HCT116 (cell line): ENCODE results near the gene TMEM247. TPM values are rescaled to one million over a fixed set of nuclear protein-coding genes. Genes with fewer than 3 reads are reported as not detected.

Experiments used
- ATAC-seq: fragments of 200-7000 bp; cut with Tn5 transposase; 2 replicates; pipeline ENCODE4 v1.9.1; 2020; ENCODE audit warnings: mild to moderate bottlenecking, moderate library complexity
- BruUV-seq: library from RNA; stranded (reverse); fragments of 400-500 nt; replicated peaks from 2 replicates; lab custom pipeline; 2021; lab: Mats Ljungman, UMichigan
- CTCF ChIA-PET: fragments of 300-600 bp; sonication (Branson Sonifier 250); formaldehyde crosslinking; loops from one replicate; lab custom pipeline; 2021; ENCODE audit warnings: antibody characterized with exemption; lab: Charles Lee
- POLR2A ChIA-PET: fragments of 300-600, 350-600 bp; sonication (Branson Sonifier 250); formaldehyde crosslinking; loops from one replicate; lab custom pipeline; 2021; ENCODE audit warnings: antibody characterized with exemption; lab: Charles Lee
- RAD21 ChIA-PET, 2 experiments: fragments of 300-600 bp; sonication (Branson Sonifier 250); formaldehyde crosslinking; loops; one replicate each; lab custom pipeline; 2023; ENCODE audit warnings: low total read pairs in 2 of 2; ENCODE audit not compliant: uncharacterized antibody in 2 of 2, unreplicated experiment in 2 of 2, low non-redundant PET in 1 of 2; lab: Charles Lee
- DNase-seq: peaks from one replicate; pipeline ENCODE4 v3.0.0-alpha.2; 2010; ENCODE audit warnings: low read depth, low spot score
- H2AFZ ChIP-seq: fragments of 200-600 bp; shearing (Covaris generic), sonication (generic); 2 replicates; pipeline ENCODE4 v1.6.1; 2017; ENCODE audit warnings: low read depth, mixed run types, mixed read lengths, antibody characterized with exemption, low read length; ENCODE audit not compliant: poor library complexity, severe bottlenecking
- H3K27ac ChIP-seq: 2 replicates; pipeline ENCODE4 v1.5.1; 2012; ENCODE audit warnings: low read depth, low read length
- H3K27me3 ChIP-seq: fragments of 200-600 bp; sonication (generic); 2 replicates; pipeline ENCODE4 v1.6.1; 2016; ENCODE audit warnings: mixed run types, low read length, mixed read lengths; ENCODE audit not compliant: insufficient read depth
- H3K36me3 ChIP-seq, 2 experiments: fragments of 200-500 bp in 1 of 2; fragments of 200-600 bp in 1 of 2; sonication (Bioruptor generic) in 1 of 2; sonication (generic) in 1 of 2; 2 replicates each; pipeline versions ENCODE4 v1.5.1 to v1.6.1; 2014 to 2016; ENCODE audit warnings: low read length in 2 of 2, inconsistent platforms in 1 of 2, mixed read lengths in 1 of 2, mixed run types in 1 of 2; ENCODE audit not compliant: insufficient read depth in 2 of 2, control insufficient read depth in 1 of 2
- H3K4me1 ChIP-seq, 2 experiments: fragments of 200-600 bp in 1 of 2; sonication (generic) in 1 of 2; 2 replicates each; pipeline versions ENCODE4 v1.5.1 to v1.6.1; 2012 to 2017; ENCODE audit warnings: low read length in 2 of 2, inconsistent platforms in 1 of 2, mild to moderate bottlenecking in 1 of 2, mixed read lengths in 1 of 2, mixed run types in 1 of 2, moderate library complexity in 1 of 2; ENCODE audit not compliant: insufficient read depth in 2 of 2, control insufficient read depth in 1 of 2
- H3K4me2 ChIP-seq: fragments of 200-600 bp; sonication (generic); 2 replicates; pipeline ENCODE4 v1.6.1; 2017; ENCODE audit warnings: mixed run types, low read length, mixed read lengths
- H3K4me3 ChIP-seq, 2 experiments: fragments of 200-600 bp in 1 of 2; sonication (generic) in 1 of 2; replicated peaks in 1 of 2; 2 replicates each; pipeline ENCODE4 v1.5.1; 2011 to 2016; ENCODE audit warnings: low read length in 2 of 2, control low read depth in 1 of 2, low read depth in 1 of 2, mild to moderate bottlenecking in 1 of 2, mixed read lengths in 1 of 2, mixed run types in 1 of 2
- H3K79me2 ChIP-seq: fragments of 200-600 bp; sonication (generic); 2 replicates; pipeline ENCODE4 v1.6.1; 2017; ENCODE audit warnings: mild to moderate bottlenecking, mixed run types, low read length, moderate library complexity, mixed read lengths; ENCODE audit not compliant: insufficient read depth
- H3K9ac ChIP-seq: fragments of 200-600 bp; sonication (generic); 2 replicates; pipeline ENCODE4 v1.6.1; 2016; ENCODE audit warnings: low read length, mixed read lengths
- H3K9me2 ChIP-seq: fragments of 200-600 bp; sonication (generic), shearing (Covaris generic); 2 replicates; pipeline ENCODE4 v1.6.1; 2017; ENCODE audit warnings: mixed run types, mild to moderate bottlenecking, moderate library complexity; ENCODE audit not compliant: insufficient read depth
- H3K9me3 ChIP-seq, 2 experiments: fragments of 200-500 bp in 1 of 2; fragments of 200-600 bp in 1 of 2; sonication (Bioruptor generic) in 1 of 2; sonication (generic) in 1 of 2; 2 replicates each; pipeline ENCODE4 v1.6.1; 2014 to 2017; ENCODE audit warnings: low read length in 2 of 2, mixed read lengths in 2 of 2, inconsistent platforms in 1 of 2, low read depth in 1 of 2, mild to moderate bottlenecking in 1 of 2, mixed run types in 1 of 2, moderate library complexity in 1 of 2; ENCODE audit not compliant: control insufficient read depth in 1 of 2, insufficient read depth in 1 of 2
- H4K20me1 ChIP-seq: fragments of 200-600 bp; sonication (generic), shearing (Covaris generic); 2 replicates; pipeline ENCODE4 v1.6.1; 2017; ENCODE audit warnings: mixed run types, mild to moderate bottlenecking, moderate library complexity; ENCODE audit not compliant: insufficient read depth
- ATF3 ChIP-seq: IDR thresholded peaks from 2 replicates; pipeline ENCODE4 v1.6.1; 2012
- CBX3 ChIP-seq: IDR thresholded peaks from 2 replicates; pipeline ENCODE4 v1.6.1; 2012; ENCODE audit warnings: low read depth
- CTCF ChIP-seq, 3 experiments: fragments of 200-600 bp in 1 of 3; sonication (generic) in 1 of 3; IDR thresholded peaks in 2 of 3; conservative IDR thresholded peaks in 1 of 3; 2 replicates each; pipeline ENCODE4 v1.5.1; 2012 to 2017; ENCODE audit warnings: low read depth in 2 of 3, low read length in 2 of 3, antibody characterized with exemption in 1 of 3, borderline replicate concordance in 1 of 3, control low read depth in 1 of 3, mild to moderate bottlenecking in 1 of 3, mixed read lengths in 1 of 3, mixed run types in 1 of 3, moderate library complexity in 1 of 3; ENCODE audit not compliant: insufficient read depth in 1 of 3
- EGR1 ChIP-seq: IDR thresholded peaks from 2 replicates; pipeline ENCODE4 v1.6.1; 2012; ENCODE audit warnings: low read depth
- ELF1 ChIP-seq: IDR thresholded peaks from 2 replicates; pipeline ENCODE4 v1.6.1; 2012; ENCODE audit warnings: low read depth, borderline replicate concordance
- EZH2 ChIP-seq: fragments of 200-600 bp; sonication (generic); IDR thresholded peaks from 2 replicates; pipeline ENCODE4 v1.6.1; 2017; ENCODE audit warnings: antibody characterized with exemption, mixed run types
- FOSL1 ChIP-seq: IDR thresholded peaks from 2 replicates; pipeline ENCODE4 v1.6.1; 2012; ENCODE audit warnings: low read depth
- MAX ChIP-seq: IDR thresholded peaks from 2 replicates; pipeline ENCODE4 v1.6.1; 2012
- POLR2A ChIP-seq: IDR thresholded peaks from 2 replicates; pipeline ENCODE4 v1.7.0; 2011; ENCODE audit warnings: borderline replicate concordance; ENCODE audit not compliant: insufficient read depth, insufficient read length; ENCODE audit errors: extremely low read depth
- POLR2AphosphoS5 ChIP-seq: IDR thresholded peaks from 2 replicates; pipeline ENCODE4 v1.6.1; 2011; ENCODE audit warnings: mild to moderate bottlenecking, low read depth, low read length, moderate library complexity
- RAD21 ChIP-seq: IDR thresholded peaks from 2 replicates; pipeline ENCODE4 v1.6.1; 2012; ENCODE audit warnings: low read depth, mild to moderate bottlenecking
- SIN3A ChIP-seq: IDR thresholded peaks from 2 replicates; pipeline ENCODE4 v1.6.1; 2012; ENCODE audit warnings: low read depth
- SP1 ChIP-seq: IDR thresholded peaks from 2 replicates; pipeline ENCODE4 v1.6.1; 2012; ENCODE audit warnings: low read depth
- SRF ChIP-seq: IDR thresholded peaks from 2 replicates; pipeline ENCODE4 v1.6.1; 2012; ENCODE audit warnings: low read depth
- YY1 ChIP-seq: IDR thresholded peaks from 2 replicates; pipeline ENCODE4 v1.6.1; 2011; ENCODE audit warnings: low read length, low read depth, moderate library complexity, mild to moderate bottlenecking; ENCODE audit not compliant: insufficient replicate concordance; ENCODE audit errors: extremely low read depth
- ZFX ChIP-seq: fragments of 450-650 bp; IDR thresholded peaks from 2 replicates; pipeline ENCODE4 v1.6.1; 2017
- ZNF274 ChIP-seq: fragments of 200-500 bp; sonication (Bioruptor generic); IDR thresholded peaks from 2 replicates; pipeline ENCODE4 v1.6.1; 2014; ENCODE audit warnings: mild to moderate bottlenecking, low read depth, low read length, inconsistent platforms
- intact Hi-C: fragments of 100-400 bp; cut with micrococcal nuclease; formaldehyde crosslinking; loops from 2 replicates; pipeline ENCODE4 v1.10.0; 2022
- total RNA-seq: library from RNA; stranded (reverse); gene quantifications from one replicate; pipeline ENCODE4 v1.2.1, GENCODE V29; 2021; ENCODE audit not compliant: unreplicated experiment

TMEM247 gene
- total RNA-seq, 1 experiment from 2014 or later: not detected

- no peaks in the 10 kb centered on the region for H3K9me2 ChIP-seq
- DNase-seq (no peak), ATAC-seq (no peak)
- H3K36me3 ChIP-seq: no peaks in the 10 kb centered on the region
- H3K27me3 ChIP-seq: no peaks in the 10 kb centered on the region
- ChIA-PET CTCF (no interaction called here), POLR2A (no interaction called here), RAD21 (no interaction called here)
- H3K4me1 ChIP-seq: peaks cover 7 to 25% of the 10 kb centered on the region in 2 experiments; a peak in 3 of 4 replicates
- H3K4me3 ChIP-seq: peak overlapping the region in 1 of 2 experiments; percentile 9; a peak in 1 of 4 replicates
- peak overlapping the region; percentile 63 for H3K4me2 ChIP-seq
- no peaks in the 10 kb centered on the region for H3K79me2 ChIP-seq
- no TSS peak for BruUV-seq
- no peaks in the 10 kb centered on the region for H3K9me3 ChIP-seq
- H3K9ac ChIP-seq: no peak overlapping the region
- peak overlapping the region; percentile 77 for H2AFZ ChIP-seq
- intact Hi-C loops: no loop called here
- no peak overlapping the region for H3K27ac ChIP-seq
- no peaks in the 10 kb centered on the region for H4K20me1 ChIP-seq
- TF ChIP-seq POLR2AphosphoS5: no peak
- TF ChIP-seq EZH2: no peak
- TF ChIP-seq FOSL1: no peak
- TF ChIP-seq SRF: no peak
- TF ChIP-seq ATF3: no peak
- TF ChIP-seq POLR2A: no peak
- TF ChIP-seq ZNF274: no peak
- no peak for TF ChIP-seq ZFX
- no peak for TF ChIP-seq YY1
- TF ChIP-seq CTCF (IDR thresholded peaks at IDR 0.05 in 2 of 3, conservative IDR thresholded peaks at IDR 0.05 in 1 of 3; ENCODE audit: borderline replicate concordance in 1 of 3, insufficient read depth in 1 of 3, low read depth in 2 of 3, low read length in 2 of 3): no peak
- TF ChIP-seq SP1: no peak
- TF ChIP-seq EGR1: no peak
- TF ChIP-seq ELF1: no peak
- no peak for TF ChIP-seq RAD21
- no peak for TF ChIP-seq CBX3
- no peak for TF ChIP-seq SIN3A
- TF ChIP-seq MAX: no peak
Observed at GRCh38 chr2:46493241-46493970, 14.0 kb downstream of the TMEM247 start.
